Measurements from ENCODE around the gene ZCCHC7. TPM values are rescaled to one million over a fixed set of nuclear protein-coding genes. Genes with fewer than 3 reads are reported as not detected.

The ZCCHC7 gene
- total and polyA plus RNA-seq, 10 of the 15 experiments (the other 5 are each of a cell fraction or from before 2014, with no cell fraction given): 42.9 to 178 (median 53.3) TPM

- TF ChIP-seq EP300 (IDR thresholded peaks at IDR 0.05; ENCODE audit: borderline replicate concordance in 1 of 2, control insufficient read depth in 1 of 2, low read depth in 2 of 2, low read length in 2 of 2): peak in 1 of 2 experiments; percentile 65; a peak in 1 of 4 replicates
- TF ChIP-seq SMARCA5 (IDR thresholded peaks at IDR 0.05): 0 out of 2 replicates have a peak, but pooled peaks have one; percentile 38
- TF ChIP-seq TCF12 (IDR thresholded peaks at IDR 0.05; ENCODE audit: low read depth, low read length): 0 out of 2 replicates have a peak, but pooled peaks have one; percentile 45
- 0 out of 2 replicates have a peak, but pooled peaks have one; percentile 8 for TF ChIP-seq BCL11A (IDR thresholded peaks at IDR 0.05; ENCODE audit: low read depth, low read length)
- no peak for TF ChIP-seq ZNF274 (IDR thresholded peaks at IDR 0.05; ENCODE audit: insufficient read depth, insufficient read length)
- peak; percentile 95 for TF ChIP-seq SPI1 (IDR thresholded peaks at IDR 0.05; ENCODE audit: borderline replicate concordance, insufficient read depth, low read depth, low read length)
- TF ChIP-seq, protein P1, sequence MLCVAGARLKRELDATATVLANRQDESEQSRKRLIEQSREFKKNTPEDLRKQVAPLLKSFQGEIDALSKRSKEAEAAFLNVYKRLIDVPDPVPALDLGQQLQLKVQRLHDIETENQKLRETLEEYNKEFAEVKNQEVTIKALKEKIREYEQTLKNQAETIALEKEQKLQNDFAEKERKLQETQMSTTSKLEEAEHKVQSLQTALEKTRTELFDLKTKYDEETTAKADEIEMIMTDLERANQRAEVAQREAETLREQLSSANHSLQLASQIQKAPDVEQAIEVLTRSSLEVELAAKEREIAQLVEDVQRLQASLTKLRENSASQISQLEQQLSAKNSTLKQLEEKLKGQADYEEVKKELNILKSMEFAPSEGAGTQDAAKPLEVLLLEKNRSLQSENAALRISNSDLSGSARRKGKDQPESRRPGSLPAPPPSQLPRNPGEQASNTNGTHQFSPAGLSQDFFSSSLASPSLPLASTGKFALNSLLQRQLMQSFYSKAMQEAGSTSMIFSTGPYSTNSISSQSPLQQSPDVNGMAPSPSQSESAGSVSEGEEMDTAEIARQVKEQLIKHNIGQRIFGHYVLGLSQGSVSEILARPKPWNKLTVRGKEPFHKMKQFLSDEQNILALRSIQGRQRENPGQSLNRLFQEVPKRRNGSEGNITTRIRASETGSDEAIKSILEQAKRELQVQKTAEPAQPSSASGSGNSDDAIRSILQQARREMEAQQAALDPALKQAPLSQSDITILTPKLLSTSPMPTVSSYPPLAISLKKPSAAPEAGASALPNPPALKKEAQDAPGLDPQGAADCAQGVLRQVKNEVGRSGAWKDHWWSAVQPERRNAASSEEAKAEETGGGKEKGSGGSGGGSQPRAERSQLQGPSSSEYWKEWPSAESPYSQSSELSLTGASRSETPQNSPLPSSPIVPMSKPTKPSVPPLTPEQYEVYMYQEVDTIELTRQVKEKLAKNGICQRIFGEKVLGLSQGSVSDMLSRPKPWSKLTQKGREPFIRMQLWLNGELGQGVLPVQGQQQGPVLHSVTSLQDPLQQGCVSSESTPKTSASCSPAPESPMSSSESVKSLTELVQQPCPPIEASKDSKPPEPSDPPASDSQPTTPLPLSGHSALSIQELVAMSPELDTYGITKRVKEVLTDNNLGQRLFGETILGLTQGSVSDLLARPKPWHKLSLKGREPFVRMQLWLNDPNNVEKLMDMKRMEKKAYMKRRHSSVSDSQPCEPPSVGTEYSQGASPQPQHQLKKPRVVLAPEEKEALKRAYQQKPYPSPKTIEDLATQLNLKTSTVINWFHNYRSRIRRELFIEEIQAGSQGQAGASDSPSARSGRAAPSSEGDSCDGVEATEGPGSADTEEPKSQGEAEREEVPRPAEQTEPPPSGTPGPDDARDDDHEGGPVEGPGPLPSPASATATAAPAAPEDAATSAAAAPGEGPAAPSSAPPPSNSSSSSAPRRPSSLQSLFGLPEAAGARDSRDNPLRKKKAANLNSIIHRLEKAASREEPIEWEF (IDR thresholded peaks at IDR 0.05; ENCODE audit: insufficient replicate concordance, low read depth, low read length): no peak
- TF ChIP-seq BMI1 (IDR thresholded peaks at IDR 0.05; ENCODE audit: borderline replicate concordance): 0 out of 2 replicates have a peak, but pooled peaks have one; percentile 38
- TF ChIP-seq, protein P2, sequence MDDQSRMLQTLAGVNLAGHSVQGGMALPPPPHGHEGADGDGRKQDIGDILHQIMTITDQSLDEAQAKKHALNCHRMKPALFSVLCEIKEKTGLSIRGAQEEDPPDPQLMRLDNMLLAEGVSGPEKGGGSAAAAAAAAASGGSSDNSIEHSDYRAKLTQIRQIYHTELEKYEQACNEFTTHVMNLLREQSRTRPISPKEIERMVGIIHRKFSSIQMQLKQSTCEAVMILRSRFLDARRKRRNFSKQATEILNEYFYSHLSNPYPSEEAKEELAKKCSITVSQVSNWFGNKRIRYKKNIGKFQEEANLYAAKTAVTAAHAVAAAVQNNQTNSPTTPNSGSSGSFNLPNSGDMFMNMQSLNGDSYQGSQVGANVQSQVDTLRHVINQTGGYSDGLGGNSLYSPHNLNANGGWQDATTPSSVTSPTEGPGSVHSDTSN (IDR thresholded peaks at IDR 0.05; ENCODE audit: insufficient replicate concordance, low read depth, low read length): peak; percentile 83
- TF ChIP-seq IRF5 (IDR thresholded peaks at IDR 0.05; ENCODE audit: borderline replicate concordance): no peak
- TF ChIP-seq, protein P3, sequence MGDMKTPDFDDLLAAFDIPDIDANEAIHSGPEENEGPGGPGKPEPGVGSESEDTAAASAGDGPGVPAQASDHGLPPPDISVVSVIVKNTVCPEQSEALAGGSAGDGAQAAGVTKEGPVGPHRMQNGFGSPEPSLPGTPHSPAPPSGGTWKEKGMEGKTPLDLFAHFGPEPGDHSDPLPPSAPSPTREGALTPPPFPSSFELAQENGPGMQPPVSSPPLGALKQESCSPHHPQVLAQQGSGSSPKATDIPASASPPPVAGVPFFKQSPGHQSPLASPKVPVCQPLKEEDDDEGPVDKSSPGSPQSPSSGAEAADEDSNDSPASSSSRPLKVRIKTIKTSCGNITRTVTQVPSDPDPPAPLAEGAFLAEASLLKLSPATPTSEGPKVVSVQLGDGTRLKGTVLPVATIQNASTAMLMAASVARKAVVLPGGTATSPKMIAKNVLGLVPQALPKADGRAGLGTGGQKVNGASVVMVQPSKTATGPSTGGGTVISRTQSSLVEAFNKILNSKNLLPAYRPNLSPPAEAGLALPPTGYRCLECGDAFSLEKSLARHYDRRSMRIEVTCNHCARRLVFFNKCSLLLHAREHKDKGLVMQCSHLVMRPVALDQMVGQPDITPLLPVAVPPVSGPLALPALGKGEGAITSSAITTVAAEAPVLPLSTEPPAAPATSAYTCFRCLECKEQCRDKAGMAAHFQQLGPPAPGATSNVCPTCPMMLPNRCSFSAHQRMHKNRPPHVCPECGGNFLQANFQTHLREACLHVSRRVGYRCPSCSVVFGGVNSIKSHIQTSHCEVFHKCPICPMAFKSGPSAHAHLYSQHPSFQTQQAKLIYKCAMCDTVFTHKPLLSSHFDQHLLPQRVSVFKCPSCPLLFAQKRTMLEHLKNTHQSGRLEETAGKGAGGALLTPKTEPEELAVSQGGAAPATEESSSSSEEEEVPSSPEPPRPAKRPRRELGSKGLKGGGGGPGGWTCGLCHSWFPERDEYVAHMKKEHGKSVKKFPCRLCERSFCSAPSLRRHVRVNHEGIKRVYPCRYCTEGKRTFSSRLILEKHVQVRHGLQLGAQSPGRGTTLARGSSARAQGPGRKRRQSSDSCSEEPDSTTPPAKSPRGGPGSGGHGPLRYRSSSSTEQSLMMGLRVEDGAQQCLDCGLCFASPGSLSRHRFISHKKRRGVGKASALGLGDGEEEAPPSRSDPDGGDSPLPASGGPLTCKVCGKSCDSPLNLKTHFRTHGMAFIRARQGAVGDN (IDR thresholded peaks at IDR 0.05): peak; percentile 6; the same call in 1 of the 2 replicates
- peak; percentile 88 for TF ChIP-seq TCF7 (IDR thresholded peaks at IDR 0.05; ENCODE audit: borderline replicate concordance)
- peak; percentile 73 for TF ChIP-seq MTA2 (IDR thresholded peaks at IDR 0.05; ENCODE audit: low read depth)
- no peak for TF ChIP-seq ZSCAN29 (IDR thresholded peaks at IDR 0.05)
- peak; percentile 25; the same call in 1 of the 2 replicates for TF ChIP-seq TAF1 (IDR thresholded peaks at IDR 0.05; ENCODE audit: borderline replicate concordance, low read depth, low read length)
- TF ChIP-seq RUNX3 (IDR thresholded peaks at IDR 0.05; ENCODE audit: low read length): peak; percentile 31; the same call in 1 of the 2 replicates
- TF ChIP-seq MXI1 (IDR thresholded peaks at IDR 0.05; ENCODE audit: low read depth, low read length): no peak
These were observed 204.5 kb downstream of the ZCCHC7 start (continued) for GRCh38 chr9:37324691-37325490.

Measured in GM12878 (cell line).